Tibial nerve (tissue), 4 donors: ENCODE data around the gene SLFN14.

ENCODE experiments used
- CTCF ChIP-seq, 5 experiments: fragments of 200-600 bp in 3 of 5; fragments of 450-650 bp in 2 of 5; sonication (generic) in 3 of 5; IDR thresholded peaks; one replicate each; pipeline ENCODE4 v1.5.1; 2016 to 2019; ENCODE audit warnings: antibody characterized with exemption in 5 of 5, mild to moderate bottlenecking in 3 of 5, moderate library complexity in 2 of 5
- EP300 ChIP-seq, 2 donors: sonication (generic); formaldehyde crosslinking; IDR thresholded peaks; one replicate each; pipeline ENCODE4 v1.6.1; 2017; ENCODE audit warnings: antibody characterized with exemption in 2 of 2, mild to moderate bottlenecking in 1 of 2
- POLR2A ChIP-seq, 2 donors: fragments of 450-650 bp; IDR thresholded peaks; one replicate each; pipeline ENCODE4 v1.6.1; 2017; ENCODE audit warnings: antibody characterized with exemption in 2 of 2, mild to moderate bottlenecking in 2 of 2, moderate library complexity in 2 of 2

GRCh38 chr17:35523296-35523695, 37.3 kb downstream of the SLFN14 start:
- TF ChIP-seq POLR2A (IDR thresholded peaks at IDR 0.05) (no peak), CTCF (IDR thresholded peaks at IDR 0.05) (no peak), EP300 (IDR thresholded peaks at IDR 0.05) (no peak)
